Heart left ventricle (tissue), 13 donors: ENCODE measurements around the gene ANP32D.

Source experiments
- POLR2A ChIP-seq, 2 donors: fragments of 450-650 bp; IDR thresholded peaks; one replicate each; pipeline ENCODE4 v1.6.1; 2017; ENCODE audit warnings: antibody characterized with exemption in 2 of 2, mild to moderate bottlenecking in 2 of 2, moderate library complexity in 2 of 2
- TF ChIP-seq, protein P1 (sequence below), 12 donors: fragments of 200-600 bp; sonication (generic) in 4 of 12; IDR thresholded peaks; one replicate each; pipeline versions ENCODE4 v1.5.0 to v1.8.0; 2018 to 2022; ENCODE audit warnings: antibody characterized with exemption in 12 of 12, mild to moderate bottlenecking in 5 of 12
- donor health status: ischemic (EF 13 %, LVEDD 7.1; RV severe dilation, severe dysfunction).
- donor health status: DM: no; HTN: yes; CAD: no.
- donor health status: DM: no; HTN: no; CAD: no.
- donor health status: ischemic (EF 25% LVEDD 6.9; RV normal size, moderate dysfunction).
- donor health status: ischemic (EF 25% LVEDD 5.7; RV mildly dilated, moderate dysfunction).
- donor health status: ischemic (EF 35%, LVEDD 5.7; RV mildly dilated, moderate dysfunction).
- donor health status: nonischemic (EF 11% LVEDD 7.7; RV severe dilation, severe dysfunction).
- donor health status: DM: yes; HTN: yes; CAD: no.
- donor health status: PGD.
- donor health status: ischemic (EF 29% LVEDD 5.4; RV normal size, mild dysfunction).
- donor health status: nonischemic (EF 23%, LVEDD 6.1; RV moderate dilation, normal function).

DNA sequence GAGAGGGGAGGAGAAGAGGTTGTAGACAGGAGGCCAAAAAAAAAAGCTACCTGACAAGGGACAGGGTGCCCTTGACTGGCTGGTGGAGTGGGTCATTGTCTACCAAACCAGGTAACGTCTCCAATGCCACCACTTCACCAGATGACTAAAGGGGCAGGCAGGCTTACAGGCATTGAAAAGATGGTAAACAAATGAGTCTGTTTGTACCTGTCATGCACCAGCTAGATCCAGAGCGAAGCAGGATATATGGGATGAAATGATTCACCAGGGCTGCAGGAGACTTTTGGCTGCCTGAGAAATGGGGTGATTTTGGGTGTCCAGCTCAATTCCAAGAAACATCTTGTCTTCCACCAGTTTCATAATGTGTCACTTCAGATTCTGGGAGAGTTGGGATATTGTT lies 13.9 kb downstream of the ANP32D start:
- TF ChIP-seq, protein P1, sequence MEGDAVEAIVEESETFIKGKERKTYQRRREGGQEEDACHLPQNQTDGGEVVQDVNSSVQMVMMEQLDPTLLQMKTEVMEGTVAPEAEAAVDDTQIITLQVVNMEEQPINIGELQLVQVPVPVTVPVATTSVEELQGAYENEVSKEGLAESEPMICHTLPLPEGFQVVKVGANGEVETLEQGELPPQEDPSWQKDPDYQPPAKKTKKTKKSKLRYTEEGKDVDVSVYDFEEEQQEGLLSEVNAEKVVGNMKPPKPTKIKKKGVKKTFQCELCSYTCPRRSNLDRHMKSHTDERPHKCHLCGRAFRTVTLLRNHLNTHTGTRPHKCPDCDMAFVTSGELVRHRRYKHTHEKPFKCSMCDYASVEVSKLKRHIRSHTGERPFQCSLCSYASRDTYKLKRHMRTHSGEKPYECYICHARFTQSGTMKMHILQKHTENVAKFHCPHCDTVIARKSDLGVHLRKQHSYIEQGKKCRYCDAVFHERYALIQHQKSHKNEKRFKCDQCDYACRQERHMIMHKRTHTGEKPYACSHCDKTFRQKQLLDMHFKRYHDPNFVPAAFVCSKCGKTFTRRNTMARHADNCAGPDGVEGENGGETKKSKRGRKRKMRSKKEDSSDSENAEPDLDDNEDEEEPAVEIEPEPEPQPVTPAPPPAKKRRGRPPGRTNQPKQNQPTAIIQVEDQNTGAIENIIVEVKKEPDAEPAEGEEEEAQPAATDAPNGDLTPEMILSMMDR (IDR thresholded peaks at IDR 0.05), result no peak
- TF ChIP-seq POLR2A (IDR thresholded peaks at IDR 0.05), result no peak
